Keratinocyte (primary cell): Measurements from ENCODE around the gene CEP131.

ENCODE experiments used
- EZH2 ChIP-seq: IDR thresholded peaks from one replicate; pipeline ENCODE4 v1.6.1; 2012; ENCODE audit warnings: inconsistent platforms, mild to moderate bottlenecking, low read length, moderate library complexity
- TF ChIP-seq, protein P1 (sequence below), 3 experiments: IDR thresholded peaks in 1 of 3; conservative IDR thresholded peaks in 1 of 3; optimal IDR thresholded peaks in 1 of 3; 2 replicates in 2 of 3; 3 replicates in 1 of 3; pipeline versions ENCODE3 to v1.5.1; 2011; ENCODE audit warnings: low read length in 3 of 3, mild to moderate bottlenecking in 3 of 3, moderate library complexity in 2 of 3, control low read depth in 1 of 3, inconsistent platforms in 1 of 3; ENCODE audit not compliant: insufficient read depth in 2 of 3; ENCODE audit errors: extremely low read depth in 1 of 3

DNA sequence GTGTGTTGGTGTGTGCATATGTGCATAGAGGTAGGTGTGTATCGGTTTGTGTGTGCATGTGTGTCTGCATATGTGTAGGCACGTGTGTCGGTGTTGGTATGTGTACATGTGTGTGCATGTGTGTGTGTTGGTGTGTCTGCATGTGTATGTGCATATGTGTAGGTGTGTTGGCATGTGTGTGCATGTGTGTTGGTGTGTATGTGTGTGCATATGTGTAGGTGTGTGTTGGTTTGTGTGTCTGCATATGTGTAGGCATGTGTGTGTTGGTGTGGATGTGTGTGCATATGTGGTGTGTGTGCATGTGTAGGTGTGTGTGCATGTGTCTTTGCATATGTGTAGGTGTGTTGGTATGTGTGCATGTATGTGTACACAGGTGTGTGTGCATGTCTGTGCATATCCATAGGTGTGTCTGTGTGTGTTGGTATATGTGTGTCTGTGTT is 52.9 kb downstream of the CEP131 start:
- TF ChIP-seq, protein P1, sequence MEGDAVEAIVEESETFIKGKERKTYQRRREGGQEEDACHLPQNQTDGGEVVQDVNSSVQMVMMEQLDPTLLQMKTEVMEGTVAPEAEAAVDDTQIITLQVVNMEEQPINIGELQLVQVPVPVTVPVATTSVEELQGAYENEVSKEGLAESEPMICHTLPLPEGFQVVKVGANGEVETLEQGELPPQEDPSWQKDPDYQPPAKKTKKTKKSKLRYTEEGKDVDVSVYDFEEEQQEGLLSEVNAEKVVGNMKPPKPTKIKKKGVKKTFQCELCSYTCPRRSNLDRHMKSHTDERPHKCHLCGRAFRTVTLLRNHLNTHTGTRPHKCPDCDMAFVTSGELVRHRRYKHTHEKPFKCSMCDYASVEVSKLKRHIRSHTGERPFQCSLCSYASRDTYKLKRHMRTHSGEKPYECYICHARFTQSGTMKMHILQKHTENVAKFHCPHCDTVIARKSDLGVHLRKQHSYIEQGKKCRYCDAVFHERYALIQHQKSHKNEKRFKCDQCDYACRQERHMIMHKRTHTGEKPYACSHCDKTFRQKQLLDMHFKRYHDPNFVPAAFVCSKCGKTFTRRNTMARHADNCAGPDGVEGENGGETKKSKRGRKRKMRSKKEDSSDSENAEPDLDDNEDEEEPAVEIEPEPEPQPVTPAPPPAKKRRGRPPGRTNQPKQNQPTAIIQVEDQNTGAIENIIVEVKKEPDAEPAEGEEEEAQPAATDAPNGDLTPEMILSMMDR (optimal IDR thresholded peaks at IDR 0.05 in 1 of 3, IDR thresholded peaks at IDR 0.05 in 1 of 3, conservative IDR thresholded peaks at IDR 0.05 in 1 of 3; ENCODE audit: extremely low read depth in 1 of 3, insufficient read depth in 2 of 3, low read length in 3 of 3), result no peak
- no peak for TF ChIP-seq EZH2
